Stimulated activated naive CD8-positive, alpha-beta T cell treated with anti-CD3 and anti-CD28 coated beads, Interleukin-15, amount 100 ng/mL, for 72 hours (primary cell): ENCODE measurements around the gene PKLR.
"Not testable (repeated sequence)": the region's sequence is repeated elsewhere in the genome, so short reads cannot be mapped to it uniquely, and the experiment has no call there.

Source experiments
- ATAC-seq: fragments of 150-1000 bp; cut with Tn5 transposase; 2 replicates; pipeline ENCODE4 v1.10.0; 2021; ENCODE audit warnings: mild to moderate bottlenecking, moderate library complexity
- DNase-seq, 2 donors: peaks; one replicate each; pipeline ENCODE4 v3.0.0; 2021 to 2022
- H3K27ac Mint-ChIP-seq, 2 donors: one replicate each; pipeline ENCODE4 v1.8.0; 2022; ENCODE audit warnings: mild to moderate bottlenecking in 2 of 2, mixed read lengths in 2 of 2, moderate library complexity in 2 of 2
- H3K27me3 Mint-ChIP-seq: one replicate; pipeline ENCODE4 v1.8.0; 2022; ENCODE audit warnings: mixed read lengths
- H3K4me1 Mint-ChIP-seq: one replicate; pipeline ENCODE4 v1.8.0; 2022; ENCODE audit warnings: mild to moderate bottlenecking, mixed read lengths
- H3K4me3 Mint-ChIP-seq, 2 donors: one replicate each; pipeline ENCODE4 v1.8.0; 2022; ENCODE audit warnings: mild to moderate bottlenecking in 2 of 2, mixed read lengths in 2 of 2, moderate library complexity in 1 of 2
- H3K9me3 Mint-ChIP-seq, 2 donors: one replicate each; pipeline ENCODE4 v1.8.0; 2022; ENCODE audit warnings: mixed read lengths in 2 of 2

The PKLR gene

DNA sequence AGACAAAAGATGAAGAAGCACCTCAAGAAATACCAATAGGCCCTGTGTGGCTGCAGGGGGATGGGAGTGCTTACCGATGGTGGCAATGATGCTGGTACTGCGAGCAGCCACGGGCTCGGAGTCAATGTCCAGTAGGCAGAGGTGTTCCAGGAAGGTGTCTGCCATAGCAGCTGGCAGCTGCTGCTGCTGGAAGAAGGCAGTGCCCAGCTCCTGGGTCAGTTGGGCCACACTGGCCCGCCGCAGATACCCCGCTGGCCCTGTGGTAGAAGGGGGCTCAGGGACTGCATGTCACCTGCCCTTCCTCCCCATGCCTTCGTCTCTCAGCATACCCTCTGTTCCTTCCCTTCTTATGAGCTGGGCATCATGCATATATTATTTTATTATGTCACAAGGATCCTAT lies 1.2 kb downstream of the PKLR start:
- H3K9me3 Mint-ChIP-seq, result no peaks in the 10 kb centered on the region
- no peak overlapping the region for H3K27ac Mint-ChIP-seq
- no peak for DNase-seq
- no peak overlapping the region for H3K4me3 Mint-ChIP-seq
- H3K27me3 Mint-ChIP-seq, result peaks cover 27% of the 10 kb centered on the region
- ATAC-seq, result no peak
- H3K4me1 Mint-ChIP-seq, result peaks cover 1% of the 10 kb centered on the region

DNA sequence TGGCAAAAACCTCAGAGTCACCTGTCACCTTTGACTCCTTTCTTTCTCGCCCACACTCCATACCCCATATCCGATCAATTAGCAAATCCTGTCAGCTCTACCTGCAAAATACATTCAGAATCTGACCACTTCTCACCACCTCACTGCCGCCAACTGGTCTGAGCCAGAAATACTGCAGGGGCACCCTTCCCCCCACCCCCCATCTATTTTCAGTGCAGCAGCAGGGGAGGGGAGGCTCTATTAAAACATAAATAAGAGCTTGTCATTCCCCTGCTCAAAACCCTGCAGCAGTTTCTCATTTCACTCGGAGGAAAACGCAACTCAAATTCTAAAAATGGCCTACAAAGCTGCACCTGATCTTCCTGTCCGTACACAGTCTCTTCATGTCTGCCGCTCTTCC lies 3.9 kb downstream of the PKLR start:
- Mint-ChIP-seq H3K4me3 (no peak overlapping the region), H3K27me3 (peaks cover 50% of the 10 kb centered on the region), H3K27ac (no peak overlapping the region), H3K9me3 (no peaks in the 10 kb centered on the region), H3K4me1 (peaks cover 8% of the 10 kb centered on the region)
- no peak for ATAC-seq
- no peak for DNase-seq

DNA sequence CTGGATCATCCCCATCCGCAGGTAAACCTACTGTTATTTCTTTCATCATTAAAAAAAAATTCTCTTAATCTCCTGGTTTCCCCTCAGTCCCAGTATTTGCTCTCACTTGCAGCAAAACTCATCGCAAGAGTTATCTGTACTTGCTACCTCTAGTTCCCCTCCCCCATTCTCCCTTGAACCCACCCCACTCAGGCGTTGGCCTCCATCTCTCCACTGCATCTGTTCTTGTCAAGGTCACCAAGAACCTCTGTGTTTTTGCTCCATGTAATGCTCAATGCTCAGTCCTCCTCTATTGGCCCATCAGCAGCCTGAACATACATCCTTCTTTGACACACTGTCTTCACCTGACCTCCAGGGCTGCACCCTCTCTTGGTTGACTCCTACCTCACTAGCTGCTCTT lies 4.6 kb downstream of the PKLR start:
- Mint-ChIP-seq H3K9me3 (no peaks in the 10 kb centered on the region), H3K27me3 (peaks cover 55% of the 10 kb centered on the region), H3K4me1 (peaks cover 8% of the 10 kb centered on the region), H3K27ac (peak overlapping the region in 1 of 2 donors; percentile 2), H3K4me3 (no peak overlapping the region)
- DNase-seq, result no peak
- no peak for ATAC-seq

DNA sequence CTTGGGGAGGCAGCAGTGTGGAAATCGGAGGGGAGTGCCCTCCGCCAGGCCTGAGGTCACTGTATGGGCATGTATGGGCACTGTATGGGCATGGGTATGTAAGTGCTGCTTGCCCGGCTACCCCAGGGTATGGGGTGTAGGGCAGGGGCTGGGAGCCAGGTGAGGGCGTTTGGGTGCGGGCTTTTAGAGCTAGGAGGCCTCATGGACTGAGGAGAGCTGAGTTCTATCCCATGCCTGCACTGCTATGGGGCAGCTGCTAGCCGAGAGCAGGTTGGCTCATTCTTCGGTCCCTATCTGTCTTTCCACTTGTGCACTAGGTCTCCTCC lies 5.3 kb downstream of the PKLR start:
- Mint-ChIP-seq H3K27me3 (peaks cover 59% of the 10 kb centered on the region), H3K4me1 (peaks cover 8% of the 10 kb centered on the region), H3K27ac (no peak overlapping the region), H3K9me3 (no peaks in the 10 kb centered on the region), H3K4me3 (peak overlapping the region in 1 of 2 donors; percentile 16)
- no peak for DNase-seq
- no peak for ATAC-seq

DNA sequence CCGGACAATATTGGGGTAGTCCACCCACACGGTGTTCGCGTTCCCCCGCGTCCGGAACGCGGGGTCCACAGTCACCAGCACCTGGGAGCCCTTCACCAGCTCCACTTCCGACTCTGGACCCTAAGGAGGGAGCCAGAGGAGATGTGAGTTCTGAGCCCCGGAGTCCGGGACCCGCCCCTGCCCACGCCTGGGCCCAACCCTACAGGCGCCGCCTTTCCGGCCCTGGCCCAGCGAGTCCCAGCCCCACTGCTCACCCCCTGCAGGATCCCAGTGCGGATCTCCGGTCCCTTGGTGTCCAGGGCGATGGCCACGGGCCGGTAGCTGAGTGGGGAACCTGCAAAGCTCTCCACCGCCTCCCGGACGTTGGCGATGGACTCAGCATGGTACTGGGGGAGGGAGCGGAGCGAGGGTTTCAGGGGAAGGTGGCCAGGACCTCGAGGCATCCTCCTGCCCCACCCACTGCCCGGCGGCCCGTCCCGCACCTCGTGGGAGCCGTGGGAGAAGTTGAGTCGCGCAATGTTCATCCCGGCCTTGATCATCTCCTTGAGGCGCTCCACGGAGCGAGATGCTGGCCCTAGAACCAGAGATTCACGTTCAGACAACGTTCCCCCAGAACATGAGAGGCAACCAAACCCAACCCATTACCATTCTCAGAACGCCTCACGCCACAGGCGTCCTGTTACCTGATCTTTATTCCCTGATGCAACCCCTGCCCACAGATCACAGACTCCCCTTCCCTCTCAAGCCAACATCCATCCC lies 5.9 kb downstream of the PKLR start:
- Mint-ChIP-seq H3K4me1 (peaks cover 8% of the 10 kb centered on the region), H3K27me3 (peaks cover 61% of the 10 kb centered on the region), H3K27ac (no peak overlapping the region), H3K4me3 (peak overlapping the region in 1 of 2 donors; percentile 16), H3K9me3 (no peaks in the 10 kb centered on the region)
- DNase-seq (no peak), ATAC-seq (peak; percentile 43)

DNA sequence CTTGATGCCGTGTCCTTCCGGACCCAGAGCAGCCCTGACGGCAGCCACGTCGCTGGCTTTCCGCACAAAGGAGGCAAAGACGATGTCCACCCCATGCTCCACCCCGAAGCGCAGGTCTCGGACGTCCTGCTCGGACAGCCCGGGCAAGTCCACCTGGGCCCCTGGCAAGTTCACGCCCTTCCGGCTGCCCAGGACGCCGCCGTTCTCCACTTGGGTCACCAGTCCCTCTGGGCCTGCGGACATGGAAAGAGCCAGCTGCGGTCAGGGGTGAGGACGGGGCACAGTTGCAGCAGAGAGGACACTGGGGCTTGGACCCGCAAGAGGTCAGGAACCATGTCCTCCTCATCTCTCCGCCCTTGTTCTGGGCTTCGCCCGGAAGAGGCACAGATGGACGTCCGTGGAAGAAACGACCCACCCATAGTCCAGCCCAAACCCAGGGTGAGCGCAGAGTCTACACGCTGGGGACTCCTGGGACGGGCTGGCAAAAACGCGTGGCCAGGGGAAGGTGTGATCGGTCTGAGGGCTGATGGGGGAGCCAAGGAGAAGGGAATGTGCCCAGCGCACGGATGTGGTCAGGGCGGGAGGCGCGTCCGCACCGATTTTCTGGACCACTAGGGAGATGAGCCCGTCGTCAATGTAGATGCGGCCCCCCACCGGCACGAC lies 6.6 kb downstream of the PKLR start:
- peaks cover 8% of the 10 kb centered on the region for H3K4me1 Mint-ChIP-seq
- H3K9me3 Mint-ChIP-seq, result no peaks in the 10 kb centered on the region
- H3K27me3 Mint-ChIP-seq, result peaks cover 67% of the 10 kb centered on the region
- ATAC-seq (peak; percentile 7), DNase-seq (no peak)
- H3K27ac Mint-ChIP-seq, result peak overlapping the region in 1 of 2 donors; percentile 74
- H3K4me3 Mint-ChIP-seq, result peak overlapping the region in 1 of 2 donors; percentile 38

DNA sequence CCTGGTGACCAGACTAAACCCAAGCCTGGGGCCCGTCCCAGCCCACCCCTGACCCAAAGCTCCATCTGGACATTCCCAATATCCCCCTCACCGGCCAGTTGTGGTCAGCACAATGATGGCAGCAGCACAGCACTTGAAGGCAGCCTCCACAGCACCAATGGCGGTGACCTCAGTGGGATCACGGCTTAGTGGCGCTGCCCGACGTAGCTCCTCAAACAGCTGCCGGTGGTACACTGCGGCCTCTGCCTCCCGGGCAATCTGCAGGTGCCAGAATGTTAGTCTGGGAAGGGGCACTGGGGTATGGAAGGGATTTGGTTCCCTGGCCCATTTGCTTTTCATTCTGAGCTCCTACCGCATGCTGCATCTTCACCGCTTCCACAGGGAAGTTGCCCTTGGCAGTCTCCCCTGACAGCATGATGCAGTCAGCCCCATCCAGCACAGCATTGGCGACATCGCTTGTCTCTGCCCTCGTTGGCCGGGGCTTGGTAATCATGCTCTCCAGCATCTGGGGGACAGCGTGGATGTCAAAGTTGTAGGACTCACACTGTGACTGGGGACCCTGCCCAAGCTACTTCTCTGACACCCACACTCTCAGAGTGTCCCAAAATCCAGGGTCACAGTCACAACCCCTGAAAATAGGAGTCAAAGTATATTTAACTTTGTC lies 8.0 kb downstream of the PKLR start:
- H3K27me3 Mint-ChIP-seq, result peaks cover 67% of the 10 kb centered on the region
- H3K9me3 Mint-ChIP-seq, result no peaks in the 10 kb centered on the region
- H3K27ac Mint-ChIP-seq, result no peak overlapping the region
- DNase-seq, result no peak
- H3K4me1 Mint-ChIP-seq, result peaks cover 8% of the 10 kb centered on the region
- H3K4me3 Mint-ChIP-seq, result no peak overlapping the region
- ATAC-seq, result no peak

DNA sequence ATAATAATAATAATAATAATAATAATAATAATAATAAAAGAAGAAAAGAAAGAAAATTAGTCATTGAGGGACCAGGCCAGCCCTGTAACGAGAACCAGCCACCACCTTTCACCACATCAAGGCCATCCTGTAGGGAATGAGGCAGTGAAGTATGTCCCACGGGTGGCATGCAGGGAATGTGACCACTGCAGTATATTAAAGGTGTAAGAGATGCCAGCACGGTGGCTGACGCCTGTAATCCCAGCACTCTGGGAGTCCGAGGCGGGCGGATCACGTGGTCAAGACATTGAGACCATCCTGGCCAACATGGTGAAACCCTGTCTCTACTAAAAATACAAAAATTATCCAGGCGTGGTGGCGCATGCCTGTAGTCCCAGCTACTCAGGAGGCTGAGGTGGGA lies 10.2 kb downstream of the PKLR start:
- H3K27ac Mint-ChIP-seq, H3K4me1 Mint-ChIP-seq, H3K9me3 Mint-ChIP-seq, H3K4me3 Mint-ChIP-seq, DNase-seq, ATAC-seq: not testable (repeated sequence)
- H3K27me3 Mint-ChIP-seq, result peaks cover 49% of the 10 kb centered on the region

DNA sequence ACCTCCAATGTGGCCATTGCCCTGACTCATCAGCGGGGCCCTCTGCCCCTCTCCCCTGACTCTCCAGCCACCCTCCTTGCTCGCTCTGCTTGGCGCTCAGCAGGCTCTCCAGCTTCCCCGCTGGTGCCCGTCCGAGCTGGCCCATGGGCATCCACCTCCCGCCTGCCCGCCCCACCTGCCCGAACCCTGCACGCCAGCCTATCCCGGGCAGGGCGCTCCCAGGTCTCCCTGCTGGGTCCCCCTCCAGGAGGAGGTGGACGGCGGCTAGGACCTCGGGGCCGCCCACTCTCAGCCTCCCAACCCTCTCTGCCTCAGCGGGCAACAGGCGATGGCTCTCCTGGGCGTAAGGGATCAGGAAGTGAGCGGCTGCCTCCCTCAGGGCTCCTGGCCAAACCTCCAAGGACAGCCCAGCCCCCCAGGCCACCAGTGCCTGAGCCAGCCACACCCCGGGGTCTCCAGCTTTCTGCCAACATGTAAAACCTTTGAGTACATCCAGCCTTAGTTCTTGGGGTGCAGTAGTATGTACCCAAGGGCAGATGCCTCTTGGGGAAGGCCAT lies 13.2 kb downstream of the PKLR start:
- ATAC-seq, result peak; percentile 33
- no peak overlapping the region for H3K27ac Mint-ChIP-seq
- DNase-seq, result no peak
- no peaks in the 10 kb centered on the region for H3K4me1 Mint-ChIP-seq
- peaks cover 20% of the 10 kb centered on the region for H3K27me3 Mint-ChIP-seq
- no peaks in the 10 kb centered on the region for H3K9me3 Mint-ChIP-seq
- H3K4me3 Mint-ChIP-seq, result no peak overlapping the region

DNA sequence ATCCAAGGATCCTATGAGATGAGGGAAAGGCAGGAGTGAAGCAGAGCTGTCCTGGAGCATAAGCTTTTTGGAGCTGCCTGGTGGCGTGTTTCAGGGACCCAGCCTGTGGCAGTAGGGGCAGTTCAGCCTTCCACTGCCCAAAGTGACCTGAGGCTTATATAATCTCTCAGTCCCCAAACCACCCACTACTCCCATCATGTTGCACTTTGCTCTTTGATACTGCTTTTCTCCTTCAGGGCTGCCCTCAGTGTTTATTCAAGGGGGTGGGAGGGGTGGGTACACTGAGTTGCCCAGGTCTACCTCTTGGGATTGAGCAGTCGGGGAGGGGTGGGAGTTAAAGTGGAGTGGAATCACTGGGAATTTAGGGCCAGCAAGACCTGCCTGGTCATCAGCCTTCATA lies 14.7 kb downstream of the PKLR start:
- no peak for ATAC-seq
- H3K27ac Mint-ChIP-seq, result no peak overlapping the region
- DNase-seq, result no peak
- no peaks in the 10 kb centered on the region for H3K9me3 Mint-ChIP-seq
- peaks cover 11% of the 10 kb centered on the region for H3K27me3 Mint-ChIP-seq
- no peaks in the 10 kb centered on the region for H3K4me1 Mint-ChIP-seq
- no peak overlapping the region for H3K4me3 Mint-ChIP-seq

DNA sequence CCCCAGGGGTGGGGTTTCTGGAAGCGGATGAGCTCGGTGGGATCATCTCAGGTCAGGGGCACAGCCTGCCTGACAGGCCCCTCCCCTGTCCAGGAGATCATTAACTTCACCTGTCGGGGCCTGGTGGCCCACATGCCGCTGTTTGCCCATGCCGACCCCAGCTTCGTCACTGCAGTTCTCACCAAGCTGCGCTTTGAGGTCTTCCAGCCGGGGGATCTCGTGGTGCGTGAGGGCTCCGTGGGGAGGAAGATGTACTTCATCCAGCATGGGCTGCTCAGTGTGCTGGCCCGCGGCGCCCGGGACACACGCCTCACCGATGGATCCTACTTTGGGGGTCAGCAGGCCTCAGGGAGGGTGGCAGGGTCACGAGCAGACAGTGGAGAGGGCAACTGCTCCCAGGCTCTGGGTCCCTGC lies 15.6 kb downstream of the PKLR start:
- Mint-ChIP-seq H3K4me1 (no peaks in the 10 kb centered on the region), H3K27me3 (peaks cover 8% of the 10 kb centered on the region), H3K27ac (no peak overlapping the region), H3K4me3 (no peak overlapping the region), H3K9me3 (no peaks in the 10 kb centered on the region)
- DNase-seq, result no peak
- no peak for ATAC-seq

DNA sequence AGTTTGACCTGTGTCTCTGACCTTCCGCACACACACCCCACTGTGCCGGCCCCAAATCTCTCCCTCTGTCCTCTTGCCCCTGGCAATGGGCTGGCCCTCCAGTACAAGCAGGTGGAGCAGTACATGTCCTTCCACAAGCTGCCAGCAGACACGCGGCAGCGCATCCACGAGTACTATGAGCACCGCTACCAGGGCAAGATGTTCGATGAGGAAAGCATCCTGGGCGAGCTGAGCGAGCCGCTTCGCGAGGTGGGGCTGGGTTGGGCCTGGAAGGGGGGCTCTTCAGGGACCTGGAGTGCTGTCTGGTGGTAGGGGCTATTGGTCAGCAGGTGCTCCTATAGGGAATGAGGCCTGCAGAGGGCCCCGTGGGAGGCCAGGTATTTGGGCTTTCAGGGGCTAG lies 16.2 kb downstream of the PKLR start:
- Mint-ChIP-seq H3K9me3 (no peaks in the 10 kb centered on the region), H3K27ac (no peak overlapping the region), H3K4me1 (no peaks in the 10 kb centered on the region), H3K4me3 (no peak overlapping the region), H3K27me3 (peaks cover 3% of the 10 kb centered on the region)
- DNase-seq (no peak), ATAC-seq (no peak)

DNA sequence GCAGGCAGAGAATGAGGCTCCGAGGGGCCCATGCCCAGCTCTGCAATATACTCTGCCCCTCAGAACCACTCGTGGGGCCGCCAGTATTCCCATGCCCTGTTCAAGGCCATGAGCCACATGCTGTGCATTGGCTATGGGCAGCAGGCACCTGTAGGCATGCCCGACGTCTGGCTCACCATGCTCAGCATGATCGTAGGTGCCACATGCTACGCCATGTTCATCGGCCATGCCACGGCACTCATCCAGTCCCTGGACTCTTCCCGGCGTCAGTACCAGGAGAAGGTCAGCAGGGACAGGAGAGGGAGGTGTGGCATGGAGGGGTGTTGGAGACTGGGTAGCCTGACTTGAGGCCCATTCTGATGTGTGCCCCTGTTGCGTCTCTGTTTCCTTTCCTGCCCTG lies 16.8 kb downstream of the PKLR start:
- DNase-seq, result no peak
- Mint-ChIP-seq H3K4me1 (no peaks in the 10 kb centered on the region), H3K4me3 (no peak overlapping the region), H3K27me3 (no peaks in the 10 kb centered on the region), H3K9me3 (no peaks in the 10 kb centered on the region), H3K27ac (no peak overlapping the region)
- no peak for ATAC-seq

DNA sequence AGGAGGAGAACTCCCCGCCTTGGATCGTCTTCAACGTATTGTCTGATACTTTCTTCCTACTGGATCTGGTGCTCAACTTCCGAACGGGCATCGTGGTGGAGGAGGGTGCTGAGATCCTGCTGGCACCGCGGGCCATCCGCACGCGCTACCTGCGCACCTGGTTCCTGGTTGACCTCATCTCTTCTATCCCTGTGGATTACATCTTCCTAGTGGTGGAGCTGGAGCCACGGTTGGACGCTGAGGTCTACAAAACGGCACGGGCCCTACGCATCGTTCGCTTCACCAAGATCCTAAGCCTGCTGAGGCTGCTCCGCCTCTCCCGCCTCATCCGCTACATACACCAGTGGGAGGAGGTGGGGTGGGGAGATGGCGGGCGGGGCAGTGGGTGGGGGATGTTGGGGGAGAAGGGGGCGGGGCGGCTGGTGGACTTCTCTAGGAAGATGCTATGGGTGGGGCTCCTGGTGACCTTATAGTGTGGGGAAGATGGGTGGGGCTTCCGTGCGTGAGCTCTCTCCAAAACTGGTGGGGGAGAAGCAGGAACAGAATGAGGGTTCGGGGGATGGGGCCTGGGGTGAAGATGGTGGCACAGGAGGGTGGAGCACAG lies 18.6 kb downstream of the PKLR start:
- Mint-ChIP-seq H3K4me3 (no peak overlapping the region), H3K9me3 (no peaks in the 10 kb centered on the region), H3K27me3 (no peaks in the 10 kb centered on the region), H3K27ac (no peak overlapping the region), H3K4me1 (peaks cover 10% of the 10 kb centered on the region)
- DNase-seq (no peak), ATAC-seq (no peak)

DNA sequence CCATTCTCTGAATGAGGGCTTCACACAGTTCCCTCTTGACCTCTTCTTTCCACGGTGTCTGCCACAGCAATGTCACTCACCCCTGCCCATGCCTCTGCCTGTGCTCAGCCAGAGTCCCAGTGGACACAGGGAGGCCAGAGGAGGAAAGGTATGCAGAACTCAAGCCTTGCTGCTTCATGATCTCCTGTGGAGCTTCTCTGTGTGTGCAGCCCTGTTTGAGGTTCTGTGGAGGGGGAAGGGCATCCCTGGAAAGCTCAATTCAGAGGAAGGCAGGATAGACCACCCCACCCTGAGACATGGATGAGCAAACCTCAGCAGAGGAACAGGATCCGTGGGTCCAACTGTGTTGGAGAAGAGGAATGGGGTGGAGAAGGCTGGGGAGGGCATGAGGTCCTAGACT lies 22.0 kb downstream of the PKLR start:
- Mint-ChIP-seq H3K27me3 (no peaks in the 10 kb centered on the region), H3K9me3 (no peaks in the 10 kb centered on the region), H3K4me1 (peaks cover 29% of the 10 kb centered on the region), H3K4me3 (no peak overlapping the region), H3K27ac (no peak overlapping the region)
- no peak for ATAC-seq
- DNase-seq, result no peak

DNA sequence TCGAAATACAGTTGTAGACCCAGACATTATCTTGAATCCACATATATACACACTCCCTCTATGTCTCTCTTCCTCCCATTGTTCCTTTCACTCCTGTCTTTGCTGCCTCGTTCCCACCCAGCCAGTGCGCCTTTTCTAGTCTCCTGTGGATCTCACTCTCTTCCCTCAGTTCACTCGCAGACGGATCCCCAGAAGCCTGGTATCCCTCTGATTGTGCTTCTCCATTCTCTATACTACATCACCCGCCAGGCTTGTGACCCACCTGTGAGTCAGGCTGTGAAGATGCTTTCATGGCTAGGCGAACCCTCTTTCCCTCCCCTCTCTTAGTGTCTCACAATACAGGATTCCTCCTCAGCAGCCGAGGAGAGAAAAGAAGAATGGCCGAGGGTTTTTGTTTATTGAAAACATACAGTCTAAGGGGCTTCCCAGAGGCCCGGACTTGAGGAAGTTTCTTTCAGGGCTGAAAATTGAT lies 22.5 kb downstream of the PKLR start:
- no peaks in the 10 kb centered on the region for H3K27me3 Mint-ChIP-seq
- H3K4me1 Mint-ChIP-seq, result peaks cover 32% of the 10 kb centered on the region
- peak overlapping the region in 1 of 2 donors; percentile 7 for H3K4me3 Mint-ChIP-seq
- no peaks in the 10 kb centered on the region for H3K9me3 Mint-ChIP-seq
- ATAC-seq, result no peak
- no peak overlapping the region for H3K27ac Mint-ChIP-seq
- no peak for DNase-seq
